Measurements from ENCODE around the gene EPHB1. TPM values are rescaled to one million over a fixed set of nuclear protein-coding genes. Genes with fewer than 3 reads are reported as not detected.

EPHB1 gene
- total RNA-seq, 1 experiment from 2014 or later: 0.86 TPM

DNA sequence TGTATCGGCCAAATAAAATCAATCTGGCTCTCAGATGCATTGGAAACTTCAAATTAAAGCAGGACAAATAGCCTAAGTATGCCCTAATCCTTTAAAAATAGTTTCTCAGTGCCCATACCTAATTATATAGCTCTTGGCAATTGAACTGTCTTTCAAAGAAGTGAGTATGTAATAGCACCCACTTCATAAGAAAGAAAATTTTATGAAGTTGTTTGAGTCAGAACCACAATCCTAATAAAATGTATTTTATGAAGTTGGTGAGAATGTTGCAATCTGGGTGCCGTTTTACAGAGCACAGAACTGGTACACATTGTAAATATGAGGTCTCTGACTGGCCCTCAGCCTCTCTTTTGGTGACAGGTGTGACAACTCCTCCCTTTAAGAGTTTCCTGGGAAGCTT is 45.4 kb downstream of the EPHB1 start:
- intact Hi-C loops (cut with micrococcal nuclease): no loop called here
- H3K4me2 ChIP-seq (ENCODE audit: low read length): no peak overlapping the region

DNA sequence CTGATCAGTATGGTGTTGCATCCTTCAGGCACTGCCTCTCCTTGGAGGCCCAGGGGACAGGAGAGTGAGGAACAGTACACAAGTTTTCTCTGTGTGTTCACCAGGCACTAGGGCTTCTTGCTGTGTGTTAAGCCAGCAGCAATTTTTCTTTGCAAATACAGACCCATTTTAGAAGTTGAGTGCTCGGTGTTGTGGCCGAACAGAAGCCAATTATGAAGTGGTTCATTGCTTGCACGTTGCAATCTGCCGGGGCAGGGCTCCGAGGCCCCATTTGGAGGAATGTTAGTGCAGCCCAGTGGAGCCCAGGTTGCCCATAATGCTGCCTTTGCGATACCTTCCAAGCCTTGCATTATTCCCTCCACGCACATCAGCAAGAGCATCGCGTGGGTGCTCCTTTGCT is 51.0 kb downstream of the EPHB1 start:
- DNase-seq (ENCODE audit: low read depth, low spot score) (no peak), ATAC-seq (no peak)
- H4K20me1 ChIP-seq (ENCODE audit: insufficient read depth): no peaks in the 10 kb centered on the region
- no peak overlapping the region for H3K4me2 ChIP-seq (ENCODE audit: low read length)
- H3K4me3 ChIP-seq (replicated peaks in 1 of 2; ENCODE audit: low read depth in 1 of 2, low read length in 2 of 2): no peak overlapping the region
- POLR2A ChIA-PET: no interaction called here
- no peaks in the 10 kb centered on the region for H3K9me3 ChIP-seq (ENCODE audit: control insufficient read depth in 1 of 2, insufficient read depth in 1 of 2, low read depth in 1 of 2, low read length in 2 of 2)
- H2AFZ ChIP-seq (ENCODE audit: low read depth, low read length, poor library complexity, severe bottlenecking): no peak overlapping the region
- H3K4me1 ChIP-seq (ENCODE audit: control insufficient read depth in 1 of 2, insufficient read depth in 2 of 2, low read length in 2 of 2): peaks cover 0 to 13% of the 10 kb centered on the region in 2 experiments; a peak in 2 of 4 replicates
- H3K36me3 ChIP-seq (ENCODE audit: control insufficient read depth in 1 of 2, insufficient read depth in 2 of 2, low read length in 2 of 2): no peaks in the 10 kb centered on the region
- BruUV-seq (replicated peaks): no TSS peak
- RAD21 ChIA-PET (ENCODE audit: low non-redundant PET in 1 of 2, low total read pairs in 2 of 2, uncharacterized antibody in 2 of 2, unreplicated experiment in 2 of 2): no interaction called here
- no peak overlapping the region for H3K9ac ChIP-seq (ENCODE audit: low read length)
- intact Hi-C loops (cut with micrococcal nuclease): no loop called here
- CTCF ChIA-PET: no interaction called here
- H3K27me3 ChIP-seq (ENCODE audit: insufficient read depth, low read length): no peaks in the 10 kb centered on the region
- H3K27ac ChIP-seq (ENCODE audit: low read depth, low read length): no peak overlapping the region
- H3K9me2 ChIP-seq (ENCODE audit: insufficient read depth): no peaks in the 10 kb centered on the region
- H3K79me2 ChIP-seq (ENCODE audit: insufficient read depth, low read length): no peaks in the 10 kb centered on the region
- no peak for TF ChIP-seq EZH2phosphoT487 (IDR thresholded peaks at IDR 0.05; ENCODE audit: borderline replicate concordance)
- TF ChIP-seq, protein P1, sequence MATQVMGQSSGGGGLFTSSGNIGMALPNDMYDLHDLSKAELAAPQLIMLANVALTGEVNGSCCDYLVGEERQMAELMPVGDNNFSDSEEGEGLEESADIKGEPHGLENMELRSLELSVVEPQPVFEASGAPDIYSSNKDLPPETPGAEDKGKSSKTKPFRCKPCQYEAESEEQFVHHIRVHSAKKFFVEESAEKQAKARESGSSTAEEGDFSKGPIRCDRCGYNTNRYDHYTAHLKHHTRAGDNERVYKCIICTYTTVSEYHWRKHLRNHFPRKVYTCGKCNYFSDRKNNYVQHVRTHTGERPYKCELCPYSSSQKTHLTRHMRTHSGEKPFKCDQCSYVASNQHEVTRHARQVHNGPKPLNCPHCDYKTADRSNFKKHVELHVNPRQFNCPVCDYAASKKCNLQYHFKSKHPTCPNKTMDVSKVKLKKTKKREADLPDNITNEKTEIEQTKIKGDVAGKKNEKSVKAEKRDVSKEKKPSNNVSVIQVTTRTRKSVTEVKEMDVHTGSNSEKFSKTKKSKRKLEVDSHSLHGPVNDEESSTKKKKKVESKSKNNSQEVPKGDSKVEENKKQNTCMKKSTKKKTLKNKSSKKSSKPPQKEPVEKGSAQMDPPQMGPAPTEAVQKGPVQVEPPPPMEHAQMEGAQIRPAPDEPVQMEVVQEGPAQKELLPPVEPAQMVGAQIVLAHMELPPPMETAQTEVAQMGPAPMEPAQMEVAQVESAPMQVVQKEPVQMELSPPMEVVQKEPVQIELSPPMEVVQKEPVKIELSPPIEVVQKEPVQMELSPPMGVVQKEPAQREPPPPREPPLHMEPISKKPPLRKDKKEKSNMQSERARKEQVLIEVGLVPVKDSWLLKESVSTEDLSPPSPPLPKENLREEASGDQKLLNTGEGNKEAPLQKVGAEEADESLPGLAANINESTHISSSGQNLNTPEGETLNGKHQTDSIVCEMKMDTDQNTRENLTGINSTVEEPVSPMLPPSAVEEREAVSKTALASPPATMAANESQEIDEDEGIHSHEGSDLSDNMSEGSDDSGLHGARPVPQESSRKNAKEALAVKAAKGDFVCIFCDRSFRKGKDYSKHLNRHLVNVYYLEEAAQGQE (IDR thresholded peaks at IDR 0.05; ENCODE audit: low read depth): no peak
- TF ChIP-seq, protein P2, sequence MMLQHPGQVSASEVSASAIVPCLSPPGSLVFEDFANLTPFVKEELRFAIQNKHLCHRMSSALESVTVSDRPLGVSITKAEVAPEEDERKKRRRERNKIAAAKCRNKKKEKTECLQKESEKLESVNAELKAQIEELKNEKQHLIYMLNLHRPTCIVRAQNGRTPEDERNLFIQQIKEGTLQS (IDR thresholded peaks at IDR 0.05): no peak
- no peak for TF ChIP-seq POLR2AphosphoS5 (IDR thresholded peaks at IDR 0.05; ENCODE audit: low read depth, low read length)
- TF ChIP-seq CBX3 (IDR thresholded peaks at IDR 0.05; ENCODE audit: low read depth): no peak

More for the DNA sequence above, 45.4 kb downstream of the EPHB1 start:
- ChIA-PET RAD21 (ENCODE audit: low non-redundant PET in 1 of 2, low total read pairs in 2 of 2, uncharacterized antibody in 2 of 2, unreplicated experiment in 2 of 2) (no interaction called here), POLR2A (no interaction called here), CTCF (no interaction called here)
- ATAC-seq (no peak), DNase-seq (ENCODE audit: low read depth, low spot score) (no peak)
- H3K4me1 ChIP-seq (ENCODE audit: control insufficient read depth in 1 of 2, insufficient read depth in 2 of 2, low read length in 2 of 2): no peaks in the 10 kb centered on the region
- no peak overlapping the region for H2AFZ ChIP-seq (ENCODE audit: low read depth, low read length, poor library complexity, severe bottlenecking)
- TF ChIP-seq SIN3A (IDR thresholded peaks at IDR 0.05; ENCODE audit: low read depth): no peak
- 0 out of 2 replicates have a peak, but pooled peaks cover 6% of the 10 kb centered on the region for H3K27me3 ChIP-seq (ENCODE audit: insufficient read depth, low read length)
- BruUV-seq (replicated peaks): no TSS peak
- no peak overlapping the region for H3K27ac ChIP-seq (ENCODE audit: low read depth, low read length)
- no peaks in the 10 kb centered on the region for H3K79me2 ChIP-seq (ENCODE audit: insufficient read depth, low read length)
- no peaks in the 10 kb centered on the region for H3K36me3 ChIP-seq (ENCODE audit: control insufficient read depth in 1 of 2, insufficient read depth in 2 of 2, low read length in 2 of 2)
- H3K4me3 ChIP-seq (replicated peaks in 1 of 2; ENCODE audit: low read depth in 1 of 2, low read length in 2 of 2): no peak overlapping the region
- H4K20me1 ChIP-seq (ENCODE audit: insufficient read depth): no peaks in the 10 kb centered on the region
- H3K9me2 ChIP-seq (ENCODE audit: insufficient read depth): no peaks in the 10 kb centered on the region
- no peaks in the 10 kb centered on the region for H3K9me3 ChIP-seq (ENCODE audit: control insufficient read depth in 1 of 2, insufficient read depth in 1 of 2, low read depth in 1 of 2, low read length in 2 of 2)
- H3K9ac ChIP-seq (ENCODE audit: low read length): no peak overlapping the region

Data from HCT116 (cell line).